NCI-H748 (cell line): ENCODE data around the gene MED22.
"Not testable (repeated sequence)": the region's sequence is repeated elsewhere in the genome, so short reads cannot be mapped to it uniquely, and the experiment has no call there.

ENCODE experiments used
- DNase-seq: peaks from one replicate; lab custom pipeline; 2025; ENCODE audit not compliant: unreplicated experiment; lab: John Stamatoyannopoulos, UW

The MED22 gene

DNA sequence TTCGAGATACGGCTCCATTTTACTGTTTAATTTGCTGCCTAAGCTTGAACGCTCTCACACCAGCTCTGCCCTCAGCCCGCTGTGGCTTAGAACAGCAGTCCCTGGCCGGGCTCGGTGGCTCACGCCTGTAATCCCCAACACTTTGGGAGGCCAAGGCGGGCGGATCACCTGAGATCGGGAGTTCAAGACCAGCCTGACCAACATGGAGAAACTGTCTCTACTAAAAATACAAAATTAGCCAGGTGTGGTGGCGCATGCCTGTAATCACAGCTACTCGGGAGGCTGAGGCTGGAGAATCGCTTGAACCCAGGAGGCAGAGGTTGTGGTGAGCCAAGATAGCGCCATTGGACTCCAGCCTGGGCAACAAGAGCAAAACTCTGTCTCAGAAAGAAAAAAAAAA is 29.3 kb upstream of the MED22 start:
- not testable (repeated sequence) for DNase-seq

DNA sequence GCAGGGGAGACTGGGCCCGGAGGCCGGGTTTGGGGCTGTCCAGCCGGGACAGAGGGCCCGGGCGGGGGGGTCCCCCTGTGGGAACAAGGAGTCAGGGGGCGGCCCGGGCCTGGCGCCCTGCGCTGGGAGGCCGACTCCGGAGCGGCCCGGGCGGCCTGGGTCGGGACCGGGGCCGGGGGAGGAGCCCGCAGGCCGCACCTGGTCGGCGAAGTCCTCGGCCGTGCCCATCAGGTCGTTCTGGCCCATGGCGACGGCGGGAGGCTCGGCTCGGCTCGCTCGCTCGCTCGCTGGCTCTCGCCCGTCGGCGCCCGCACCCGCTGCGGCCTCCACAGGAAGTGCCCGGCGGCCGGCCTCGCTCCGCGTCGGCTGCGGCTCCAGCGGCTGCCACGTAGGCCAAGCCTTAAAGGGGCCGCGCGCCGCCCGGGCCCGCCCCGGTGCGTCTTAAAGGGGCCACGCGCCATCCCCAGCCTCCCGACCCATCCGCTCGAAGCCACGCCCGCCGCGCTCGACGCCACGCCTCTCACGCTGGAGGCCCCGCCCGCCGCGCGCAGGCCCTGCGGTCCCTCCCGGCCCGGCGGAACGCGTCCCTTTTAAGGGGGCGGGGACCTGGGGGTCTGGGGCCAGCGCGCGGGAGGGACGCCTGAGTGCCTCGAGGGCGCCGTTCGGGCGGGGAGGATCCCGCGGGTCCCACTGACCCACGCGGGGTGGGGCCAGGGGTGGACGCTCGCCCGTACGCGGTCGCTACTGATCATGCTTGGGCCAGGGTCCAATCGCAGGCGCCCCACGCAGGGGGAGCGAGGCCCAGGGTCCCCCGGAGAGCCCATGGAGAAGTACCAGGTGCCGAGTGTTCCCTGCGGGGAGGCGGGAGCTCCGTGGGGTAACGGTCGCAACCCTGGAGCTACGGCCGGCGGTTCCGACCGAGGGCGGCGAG is 28.1 kb upstream of the MED22 start, which contains the start of the genes STKLD1 and SURF4:
Gene STKLD1, plus strand, starts transcription at position 643 of the 931 bp plus-strand sequence. Its CDS starts 108 bp downstream, at position 751.
Gene SURF4, minus strand, starts transcription at position 337 of the 931 bp plus-strand sequence. Its CDS starts 91 bp downstream, at position 246.
- peak; percentile 97 for DNase-seq

DNA sequence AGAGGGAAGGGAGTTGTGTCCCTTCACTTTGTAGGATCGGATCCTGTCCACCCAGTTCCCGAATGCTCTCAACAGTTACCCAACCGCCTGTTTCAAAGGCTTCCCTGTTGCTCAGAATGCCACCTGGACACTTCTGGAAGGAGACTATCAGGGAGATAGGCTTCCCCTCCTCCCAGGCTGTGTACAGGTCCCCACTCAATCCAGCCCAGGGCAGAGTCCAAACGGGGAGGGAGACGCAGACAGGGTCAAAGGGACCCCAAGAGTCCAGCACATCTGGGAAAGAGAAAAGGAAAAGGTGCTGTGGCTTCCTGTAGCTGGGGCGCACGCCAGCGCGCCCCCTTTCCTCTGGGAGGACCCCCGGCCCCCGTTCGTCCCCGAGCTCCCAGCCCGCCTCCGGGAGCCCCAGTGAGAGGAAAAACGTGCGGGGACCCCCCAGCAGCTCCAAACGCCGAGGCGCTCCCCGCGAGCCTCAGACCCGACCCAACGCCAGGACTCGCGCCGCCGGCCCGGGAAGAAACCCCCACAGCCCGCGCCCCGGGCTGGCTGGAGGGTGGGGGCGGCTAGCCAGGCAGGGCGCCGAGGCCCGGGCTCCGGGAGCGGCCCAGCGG is 27.3 kb upstream of the MED22 start:
- peak; percentile 46 for DNase-seq

DNA sequence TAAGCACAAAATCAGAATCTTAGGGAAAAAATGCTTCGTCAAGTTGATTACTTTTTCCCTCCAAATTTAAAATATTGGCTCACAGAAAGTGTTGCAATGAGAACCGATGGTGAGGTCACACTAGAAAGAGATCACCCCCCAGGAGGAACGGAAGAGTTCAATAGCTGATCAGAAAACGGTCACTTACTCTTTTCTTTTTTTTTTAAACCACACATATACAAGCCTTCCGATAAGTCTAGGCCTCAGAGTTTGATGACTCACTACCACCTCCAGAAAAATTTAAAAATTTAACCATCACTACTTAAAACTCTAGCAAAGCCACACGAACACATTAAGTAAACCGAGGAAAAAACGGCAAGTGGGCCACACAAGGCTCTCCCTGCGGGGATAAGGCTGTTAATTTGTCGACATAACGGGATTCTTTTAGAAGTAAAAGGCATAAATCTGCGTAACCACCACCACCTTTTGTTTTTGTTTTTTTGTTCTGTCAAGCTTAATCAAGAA is 26.7 kb upstream of the MED22 start:
- no peak for DNase-seq

DNA sequence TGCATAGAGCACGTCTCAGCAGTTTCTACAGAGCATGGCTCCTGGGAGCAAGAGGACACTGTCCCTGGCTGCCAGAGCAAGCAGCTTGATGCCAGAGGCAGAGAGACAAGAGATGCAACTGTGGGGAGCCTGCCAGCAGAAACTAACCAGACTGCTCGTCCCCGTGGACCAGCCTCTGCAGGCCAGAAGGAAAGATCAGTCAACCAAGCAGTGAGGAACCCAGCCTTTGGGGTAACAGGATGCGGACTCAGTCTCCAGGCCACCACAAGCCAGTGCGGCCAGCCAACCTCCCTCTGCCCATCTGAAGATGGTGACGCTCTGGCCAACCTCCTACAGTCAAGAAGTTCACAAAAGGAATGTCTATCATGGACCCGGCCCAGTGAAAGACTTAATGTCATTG is 24.2 kb upstream of the MED22 start:
- no peak for DNase-seq

DNA sequence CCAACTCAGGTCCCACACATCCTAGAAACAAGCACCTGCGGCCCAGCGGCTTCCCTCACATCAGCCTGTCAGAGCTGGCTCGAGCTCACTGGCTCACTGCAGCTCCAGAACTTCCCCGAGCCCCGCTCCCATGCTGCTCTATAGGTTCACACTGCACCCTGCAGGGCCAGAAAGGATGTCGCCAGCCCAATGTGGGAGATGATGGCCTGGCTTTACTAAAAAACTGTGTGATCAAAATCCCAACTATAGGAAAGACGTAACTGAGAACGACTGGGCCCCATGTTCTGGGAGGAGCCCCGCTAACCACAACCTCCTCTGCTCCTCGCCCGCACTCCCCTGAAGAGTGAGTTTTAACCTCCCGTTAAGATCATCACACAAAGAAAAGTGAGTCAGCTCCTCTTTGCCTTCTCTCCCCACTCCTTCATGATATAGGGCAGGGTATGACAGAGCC is 23.4 kb upstream of the MED22 start:
- DNase-seq, result no peak

DNA sequence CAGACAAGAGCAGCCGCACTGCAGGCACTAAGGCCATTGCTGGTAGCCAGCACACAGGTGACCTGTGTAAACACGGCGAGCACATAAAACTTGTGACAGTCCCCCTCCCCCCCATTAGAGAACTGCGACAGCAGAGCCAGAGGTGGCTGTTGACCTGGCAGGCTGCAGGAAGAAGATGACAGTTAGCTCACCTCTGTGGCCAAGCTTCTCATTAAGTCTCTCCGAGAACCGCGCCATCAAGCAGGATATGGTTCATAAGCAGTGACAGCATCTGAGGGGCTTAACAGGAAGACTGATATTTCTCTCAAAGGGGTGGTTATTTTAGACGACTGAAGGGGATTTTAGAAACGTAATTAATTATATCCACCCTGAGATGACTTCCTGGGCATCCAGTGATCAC is 22.8 kb upstream of the MED22 start:
- no peak for DNase-seq

DNA sequence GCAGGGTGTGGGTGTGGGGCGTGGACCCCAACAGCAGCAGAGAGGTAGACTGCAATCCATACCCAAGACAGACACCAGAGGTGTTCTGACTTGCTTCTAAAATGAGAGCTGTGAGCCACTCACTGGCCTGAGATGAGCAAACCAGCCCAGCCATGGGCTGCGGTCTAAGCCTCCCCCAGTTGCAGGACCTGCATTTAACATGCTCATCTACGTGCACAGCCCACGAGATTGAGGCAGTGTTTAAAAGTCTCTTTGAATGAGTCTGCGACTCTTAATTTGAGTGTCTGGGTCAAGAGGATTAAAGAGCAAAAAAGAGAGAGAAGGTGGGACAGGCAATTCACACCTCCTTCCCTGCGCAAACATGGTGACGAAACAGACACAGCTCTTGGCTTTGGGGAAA is 22.0 kb upstream of the MED22 start:
- DNase-seq, result no peak

DNA sequence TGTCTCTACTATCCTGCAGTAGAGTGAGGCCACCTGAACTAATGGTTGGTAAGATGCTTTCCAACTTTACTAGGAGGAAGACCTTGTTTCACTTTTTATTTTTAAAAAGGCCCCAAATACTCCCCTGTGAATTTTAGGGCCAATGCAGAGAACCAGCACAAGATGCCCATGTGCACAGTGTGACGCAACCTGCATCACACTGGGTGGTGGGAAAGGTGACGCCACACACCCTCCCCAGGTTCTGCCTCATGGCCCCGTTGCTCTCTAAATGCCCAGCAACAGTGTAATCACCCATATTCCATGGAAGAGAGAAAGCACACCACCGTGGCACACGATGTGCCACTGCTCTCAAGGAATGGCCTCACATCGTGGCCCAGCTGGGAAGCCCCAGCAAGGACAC is 21.5 kb upstream of the MED22 start:
- no peak for DNase-seq

DNA sequence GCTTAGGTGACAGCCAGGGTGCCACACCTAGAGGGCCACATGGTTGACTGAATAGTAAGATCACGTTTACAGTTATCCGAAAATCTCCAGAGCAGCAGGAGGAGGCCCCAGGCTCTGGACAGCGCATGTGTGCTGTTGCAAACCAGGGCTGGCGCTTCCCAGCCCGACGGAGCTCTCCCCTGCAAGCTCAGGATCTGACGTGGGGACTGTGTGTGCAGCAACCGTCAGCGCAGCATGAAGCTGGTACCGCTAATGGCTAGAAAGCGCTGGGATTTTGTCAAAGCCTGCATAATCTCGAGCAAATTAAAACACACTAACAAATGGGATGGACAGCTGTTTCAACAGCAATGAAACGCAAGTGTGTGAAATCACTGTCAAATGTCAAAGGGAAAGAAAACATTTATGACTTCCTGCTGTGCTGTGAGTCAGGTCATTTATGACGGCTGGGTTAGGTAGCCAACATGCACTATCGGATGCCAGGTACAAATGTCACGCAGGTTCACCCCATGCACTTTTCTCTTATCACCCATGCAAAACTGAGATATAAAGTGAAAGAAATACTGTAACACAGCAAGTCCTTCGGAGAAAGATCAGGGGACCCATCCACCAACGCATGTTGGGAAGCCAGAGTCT is 20.4 kb upstream of the MED22 start:
- peak; percentile 90 for DNase-seq

DNA sequence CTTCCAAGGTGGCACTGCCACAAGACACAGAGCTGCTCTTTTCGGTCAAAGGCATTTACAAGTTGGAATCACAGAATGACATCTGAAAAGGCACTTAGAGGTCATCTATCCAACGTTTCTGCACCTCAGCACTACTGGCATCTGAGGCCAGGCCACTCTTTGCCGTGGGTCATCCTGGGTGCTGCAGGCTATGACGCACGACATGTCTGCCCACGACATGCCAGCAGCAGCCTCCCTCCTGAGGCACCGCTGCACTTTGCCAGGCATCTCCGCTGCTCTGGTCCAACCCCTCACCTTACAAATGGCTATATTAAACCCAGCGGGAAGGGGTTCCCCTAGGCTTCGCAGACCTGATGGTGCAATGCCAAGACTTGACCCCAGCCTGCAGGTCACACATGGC is 19.8 kb upstream of the MED22 start:
- DNase-seq, result no peak

DNA sequence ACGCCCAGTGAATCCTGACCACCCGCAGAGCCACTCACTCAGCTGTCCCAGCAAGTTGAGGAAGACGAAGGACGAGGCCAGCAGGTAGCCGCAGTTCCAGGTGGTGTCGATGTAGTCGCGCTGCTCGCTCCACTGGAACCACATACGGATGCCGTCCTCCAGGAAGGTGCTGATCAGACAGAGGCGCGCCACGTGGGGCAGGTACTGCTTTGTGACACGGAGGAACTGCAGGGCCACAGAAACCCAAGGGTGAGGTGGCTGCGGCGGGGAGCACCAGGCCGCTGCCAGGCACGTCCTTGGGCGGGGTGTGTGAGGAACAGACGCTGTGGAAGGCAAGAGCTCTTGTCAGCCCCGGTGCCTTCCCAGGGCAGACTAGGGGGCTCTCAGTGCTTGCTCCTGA is 19.3 kb upstream of the MED22 start:
- no peak for DNase-seq

DNA sequence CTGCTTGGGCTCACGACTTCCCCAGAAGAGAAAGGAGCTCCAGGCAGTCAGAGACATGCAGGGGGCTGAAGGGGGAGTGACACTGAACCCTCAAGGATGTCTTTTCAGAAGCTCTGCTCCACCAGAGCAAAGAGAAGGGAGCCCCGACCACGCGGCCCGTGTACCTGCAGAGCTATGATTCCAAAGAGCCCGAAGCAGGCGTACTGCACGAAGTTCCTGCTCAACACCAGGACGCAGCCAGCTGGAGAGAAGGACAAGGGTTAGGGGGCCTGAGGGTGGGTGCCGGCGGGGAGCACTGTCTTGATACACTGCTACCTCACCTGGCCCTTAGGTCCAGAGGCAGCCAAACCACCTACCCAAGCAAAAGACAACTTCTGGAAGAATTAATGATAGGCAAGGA is 18.5 kb upstream of the MED22 start:
- DNase-seq, result no peak

DNA sequence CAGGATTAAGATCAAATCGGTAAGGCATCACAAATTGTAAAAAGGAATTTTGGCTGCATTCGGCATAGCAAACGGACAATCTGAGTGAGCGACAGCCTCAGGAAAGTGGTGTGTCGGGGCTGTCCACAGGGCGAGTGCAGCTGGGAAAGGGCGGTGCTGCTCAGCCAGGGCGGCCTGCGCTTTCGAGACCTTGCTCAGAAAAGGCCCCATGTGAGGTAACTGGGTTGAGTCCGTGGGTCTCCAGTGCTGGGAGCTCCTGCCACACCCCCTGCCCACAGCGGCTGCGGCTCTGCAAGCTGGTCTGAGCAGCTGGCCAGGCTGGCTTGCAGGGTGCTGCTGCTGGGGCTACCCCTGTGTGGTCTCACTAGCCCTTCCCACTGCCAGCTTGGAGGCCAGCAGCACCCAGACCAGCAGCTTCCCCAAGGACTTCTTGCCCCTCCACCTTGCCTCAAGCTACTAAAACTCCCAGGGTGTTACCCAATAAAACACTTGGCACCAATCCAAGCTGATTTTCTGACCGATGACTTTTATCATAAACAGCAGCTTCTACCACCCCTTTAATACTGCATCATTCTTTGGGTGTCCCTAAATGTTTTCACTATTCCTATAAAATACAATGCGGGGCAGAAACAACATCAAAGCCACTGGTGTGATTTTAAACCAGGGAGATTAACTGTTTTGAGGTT is 14.6 kb upstream of the MED22 start:
- DNase-seq, result no peak

DNA sequence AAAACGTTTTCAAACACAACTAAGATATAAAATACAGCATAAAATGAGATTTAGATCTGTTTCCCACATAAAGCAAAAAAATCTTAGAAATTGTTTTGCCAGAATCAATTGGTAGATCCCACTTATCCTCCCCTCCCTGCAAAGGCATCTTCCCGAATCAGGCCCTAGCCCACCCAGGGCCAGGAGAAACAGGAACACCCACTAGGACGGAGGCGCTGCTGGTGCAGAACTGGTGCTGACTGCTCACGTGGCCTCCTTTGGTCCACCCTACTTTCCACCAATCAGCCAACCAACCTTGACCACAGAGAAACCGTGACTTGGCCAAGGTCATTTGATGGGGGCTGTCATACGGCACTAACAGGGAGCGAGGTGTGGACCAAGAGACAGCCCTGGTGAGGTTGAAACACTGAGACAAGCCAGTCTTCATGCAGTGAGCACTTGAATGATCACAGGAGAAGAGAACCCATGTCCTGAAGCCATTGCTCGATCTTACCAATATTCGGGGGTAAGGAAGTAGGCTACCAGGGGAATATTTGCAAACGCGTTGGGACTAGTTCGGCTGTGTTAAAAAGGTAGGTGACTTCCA is 13.7 kb upstream of the MED22 start:
- DNase-seq, result no peak

DNA sequence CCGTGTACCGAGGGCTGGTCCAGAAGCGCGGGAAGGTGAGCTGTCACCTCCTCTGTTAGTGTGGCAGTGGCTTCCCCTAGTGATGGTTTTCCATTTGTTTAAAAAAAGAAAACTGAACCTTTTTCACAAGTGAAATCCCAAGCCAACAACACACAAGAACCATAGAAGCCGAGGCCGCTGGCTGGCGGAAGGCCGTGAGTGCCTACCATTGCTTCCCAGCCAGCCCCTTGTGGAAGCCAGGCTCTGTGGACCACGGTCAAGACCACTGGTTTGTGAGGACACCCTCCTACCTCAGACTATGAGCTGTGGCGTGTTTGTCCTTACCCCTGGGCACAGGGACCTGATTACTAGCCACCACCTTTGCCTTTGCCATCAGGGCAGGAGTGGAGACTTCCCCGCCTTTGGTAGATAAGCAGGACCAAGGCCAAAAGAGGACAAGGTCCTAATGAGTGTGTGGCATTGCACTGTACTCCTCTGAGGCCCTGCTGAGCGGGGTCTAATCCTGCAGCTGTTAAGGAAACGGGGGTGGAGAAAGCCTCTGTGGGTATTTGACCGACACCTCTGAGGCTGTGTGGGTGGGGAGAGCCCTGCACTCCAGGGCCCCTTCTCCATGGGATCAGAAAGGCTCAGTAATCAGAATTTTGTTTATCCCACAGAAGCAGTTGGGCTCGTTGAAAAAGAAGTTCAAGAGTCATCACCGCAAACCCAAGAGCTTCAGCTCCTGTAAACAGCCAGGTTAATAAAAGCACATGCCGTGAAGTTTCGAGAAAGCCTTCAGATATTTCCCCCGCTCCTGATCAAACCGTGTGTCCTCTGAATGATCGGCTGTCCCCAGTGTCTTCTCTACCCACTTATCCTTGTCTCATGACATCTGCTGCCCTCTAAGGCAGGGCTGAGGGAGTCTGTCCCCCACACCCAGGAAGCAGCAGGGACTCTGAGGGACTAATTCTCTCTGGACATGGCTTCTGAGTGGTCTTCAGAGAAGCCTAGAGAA is 12.8 kb upstream of the MED22 start:
- DNase-seq, result no peak

DNA sequence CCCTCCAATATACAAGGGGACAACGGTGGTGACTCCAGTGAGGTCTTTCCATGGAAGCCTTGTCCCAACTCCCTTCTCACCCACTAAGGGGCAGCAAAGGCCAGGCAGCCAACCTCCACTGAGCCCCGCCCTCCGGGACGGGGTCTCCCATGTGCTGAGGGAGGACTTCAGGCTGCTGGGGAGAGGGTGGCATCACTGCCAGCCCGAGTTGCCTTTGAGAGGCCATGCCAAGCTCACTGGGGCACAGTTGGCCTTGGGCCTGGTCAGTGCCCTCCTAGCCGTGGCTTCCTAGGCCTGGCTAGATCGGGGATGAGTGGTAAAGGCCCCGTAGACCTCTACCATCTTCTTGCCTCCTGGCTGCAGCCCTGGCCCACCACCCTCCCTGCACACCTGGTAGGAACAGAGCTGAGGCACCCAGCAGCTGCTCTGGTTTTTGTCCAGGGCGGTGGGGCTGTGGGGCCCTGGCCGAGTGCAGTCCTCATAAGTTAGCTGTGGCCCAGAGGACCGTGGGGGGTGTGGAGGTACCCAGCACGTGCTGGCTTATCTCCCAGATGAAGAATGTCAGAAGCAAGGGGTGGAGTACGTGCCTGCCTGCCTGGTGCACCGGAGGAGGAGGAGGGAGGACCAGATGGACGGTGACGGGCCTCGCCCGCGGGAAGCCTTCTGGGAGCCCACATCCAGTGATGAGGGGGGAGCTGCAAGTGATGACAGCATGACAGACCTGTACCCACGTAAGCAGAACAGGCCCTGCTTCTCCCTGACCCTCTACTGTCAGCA is 11.7 kb upstream of the MED22 start:
- DNase-seq, result peak; percentile 23

DNA sequence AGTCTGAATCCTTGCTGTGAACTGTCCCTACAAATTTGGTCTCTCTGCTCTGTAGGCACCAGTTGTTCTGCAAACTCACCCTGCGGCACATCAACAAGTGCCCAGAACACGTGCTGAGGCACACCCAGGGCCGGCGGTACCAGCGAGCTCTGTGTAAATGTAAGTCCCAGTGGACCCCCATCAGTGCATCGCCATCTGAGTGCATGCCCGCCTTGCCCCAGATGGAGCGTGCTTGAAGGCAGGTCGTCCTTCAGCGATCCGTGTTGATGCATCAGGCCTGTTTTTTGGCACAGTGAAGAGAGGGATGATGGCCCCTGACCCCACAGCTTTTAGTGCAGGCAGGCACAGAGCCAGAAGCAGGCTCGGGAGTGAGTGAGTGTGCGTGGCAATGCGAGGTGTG is 9.7 kb upstream of the MED22 start:
- no peak for DNase-seq
